ENCODE data around the gene RASSF4.

RASSF4 gene, protein sequence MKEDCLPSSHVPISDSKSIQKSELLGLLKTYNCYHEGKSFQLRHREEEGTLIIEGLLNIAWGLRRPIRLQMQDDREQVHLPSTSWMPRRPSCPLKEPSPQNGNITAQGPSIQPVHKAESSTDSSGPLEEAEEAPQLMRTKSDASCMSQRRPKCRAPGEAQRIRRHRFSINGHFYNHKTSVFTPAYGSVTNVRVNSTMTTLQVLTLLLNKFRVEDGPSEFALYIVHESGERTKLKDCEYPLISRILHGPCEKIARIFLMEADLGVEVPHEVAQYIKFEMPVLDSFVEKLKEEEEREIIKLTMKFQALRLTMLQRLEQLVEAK

DNA sequence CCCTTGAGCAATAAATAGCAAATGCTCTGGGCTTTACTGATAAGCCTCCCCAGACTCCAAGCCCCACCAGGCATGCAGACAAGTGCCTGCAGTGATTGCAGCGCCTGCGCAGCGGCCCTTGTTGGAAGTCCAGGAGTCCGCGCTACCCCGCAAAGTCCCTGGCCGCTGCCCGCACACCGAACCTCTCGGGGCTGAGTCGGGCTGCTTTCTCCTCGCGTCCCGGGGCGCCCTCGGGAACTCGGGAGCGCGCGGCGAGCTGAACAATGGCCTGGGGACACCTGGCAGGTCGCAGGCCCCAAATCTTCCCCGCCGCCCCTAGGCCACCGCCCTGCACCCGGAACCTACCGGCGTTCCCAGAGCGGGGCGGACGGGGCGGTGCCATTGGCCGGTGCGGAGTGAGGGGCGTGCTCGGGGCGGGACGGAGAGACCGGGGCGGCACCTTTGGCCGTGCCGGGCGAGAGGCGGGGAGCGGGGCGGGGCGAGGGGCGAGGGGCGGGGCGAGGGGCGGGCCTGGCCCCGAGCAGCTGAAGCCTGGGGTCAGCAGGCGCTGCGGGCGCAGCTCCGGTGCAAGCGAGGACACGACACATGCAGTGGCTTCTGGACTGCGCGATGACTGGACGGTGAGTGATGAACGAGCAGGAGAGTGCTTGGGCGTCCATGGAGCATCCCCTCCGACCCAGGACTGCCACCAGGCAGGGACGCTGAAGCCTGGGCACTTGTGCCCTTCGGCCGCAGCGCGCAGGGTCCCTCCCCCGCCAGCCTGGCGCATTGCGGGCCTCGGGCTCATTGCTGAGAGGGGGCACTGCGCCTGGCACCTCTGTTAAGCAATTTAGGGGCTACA lies at the start of gene RASSF4:
Gene RASSF4 (plus strand): TSS at position 556 of the 841 bp plus-strand sequence. CDS start 10,401 bp downstream, outside the sequence.
- peak; percentile 92 for DNase-seq (ENCODE audit: low read depth)

DNA sequence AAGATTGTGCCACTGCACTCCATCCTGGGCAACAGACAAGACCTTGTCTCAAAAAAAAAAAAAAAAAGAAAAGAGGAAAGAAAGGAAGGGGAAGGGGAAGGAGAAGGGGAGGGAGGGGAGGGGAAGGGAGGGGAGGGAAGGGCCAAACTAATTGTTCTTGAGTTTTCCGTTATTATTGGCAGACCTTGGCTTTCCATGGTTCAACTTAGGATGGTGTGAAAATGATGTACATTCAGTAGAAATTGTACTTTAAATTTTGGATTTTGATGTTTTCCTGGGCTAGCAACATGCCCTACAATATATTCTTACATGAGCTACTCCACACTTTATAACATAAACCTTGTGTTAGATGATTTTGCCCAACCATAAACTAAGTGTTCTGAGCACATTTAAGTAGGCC lies 49.7 kb upstream of the RASSF4 start:
- DNase-seq (ENCODE audit: low read depth): no peak

DNA sequence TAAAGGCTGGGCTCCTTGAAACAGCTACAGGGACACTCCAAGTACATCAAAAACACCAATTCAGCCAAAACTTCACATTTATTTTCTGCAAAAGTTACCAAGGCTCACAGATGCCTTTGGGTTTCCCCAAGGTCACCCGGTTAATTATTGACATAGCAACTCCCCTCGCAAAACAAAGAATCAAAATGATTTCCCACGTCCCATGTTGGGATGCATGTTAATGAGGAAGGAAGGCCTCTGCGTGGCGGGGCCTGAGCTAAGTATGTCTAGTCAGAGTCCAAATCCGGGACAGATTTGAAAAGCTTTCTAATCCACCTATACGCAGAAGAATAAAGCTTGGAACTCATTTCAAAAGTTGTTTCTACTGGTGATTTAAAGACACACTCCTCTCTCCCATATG lies 49.0 kb upstream of the RASSF4 start:
- DNase-seq (ENCODE audit: low read depth): no peak

DNA sequence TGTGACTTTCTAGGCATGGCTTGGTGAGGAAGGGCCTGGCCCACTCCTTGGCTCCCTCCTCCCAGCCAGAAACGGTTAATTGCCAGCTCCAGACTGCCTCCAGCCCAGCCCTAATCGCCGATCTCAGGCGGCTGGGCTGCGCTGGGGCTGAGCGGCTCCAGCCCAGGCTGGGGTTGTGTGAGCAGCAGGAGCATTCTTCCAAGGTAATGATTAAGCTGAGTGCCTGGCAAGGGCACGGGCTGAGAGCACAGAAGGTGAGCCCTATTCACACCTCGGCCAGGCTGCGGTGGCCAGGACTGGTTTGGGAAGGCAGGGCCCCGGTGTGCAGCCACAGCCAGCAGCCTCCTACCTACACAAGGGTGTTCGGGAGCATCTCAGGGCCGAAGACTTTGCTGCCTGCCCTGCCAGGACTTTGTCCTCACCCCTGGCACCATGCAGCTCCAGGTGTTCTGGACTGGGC lies 48.5 kb upstream of the RASSF4 start, which contains the start of gene TMEM72:
Gene TMEM72 (plus strand): TSS at position 257 of the 460 bp plus-strand sequence. CDS start 176 bp downstream, at position 433.
- no peak for DNase-seq (ENCODE audit: low read depth)

DNA sequence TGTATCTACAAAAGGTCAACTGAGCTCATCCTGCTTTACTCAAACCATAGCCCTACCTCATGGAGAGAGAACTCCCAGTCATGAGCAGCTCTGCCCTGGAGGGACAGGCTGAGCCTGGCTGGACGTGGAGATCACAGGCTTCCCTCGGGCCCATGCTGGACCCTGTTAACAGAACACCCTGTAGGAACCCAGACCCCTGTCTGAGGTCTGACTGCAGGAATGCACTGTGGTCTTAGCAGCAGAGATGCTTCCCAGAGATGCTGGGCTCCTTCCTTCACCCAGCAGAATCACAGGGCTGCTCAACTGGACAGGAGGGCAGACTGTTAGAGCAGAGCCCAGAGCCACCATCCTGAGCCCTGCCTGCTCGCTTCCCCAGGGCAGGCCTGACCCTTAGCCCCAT lies 47.7 kb upstream of the RASSF4 start:
- no peak for DNase-seq (ENCODE audit: low read depth)

DNA sequence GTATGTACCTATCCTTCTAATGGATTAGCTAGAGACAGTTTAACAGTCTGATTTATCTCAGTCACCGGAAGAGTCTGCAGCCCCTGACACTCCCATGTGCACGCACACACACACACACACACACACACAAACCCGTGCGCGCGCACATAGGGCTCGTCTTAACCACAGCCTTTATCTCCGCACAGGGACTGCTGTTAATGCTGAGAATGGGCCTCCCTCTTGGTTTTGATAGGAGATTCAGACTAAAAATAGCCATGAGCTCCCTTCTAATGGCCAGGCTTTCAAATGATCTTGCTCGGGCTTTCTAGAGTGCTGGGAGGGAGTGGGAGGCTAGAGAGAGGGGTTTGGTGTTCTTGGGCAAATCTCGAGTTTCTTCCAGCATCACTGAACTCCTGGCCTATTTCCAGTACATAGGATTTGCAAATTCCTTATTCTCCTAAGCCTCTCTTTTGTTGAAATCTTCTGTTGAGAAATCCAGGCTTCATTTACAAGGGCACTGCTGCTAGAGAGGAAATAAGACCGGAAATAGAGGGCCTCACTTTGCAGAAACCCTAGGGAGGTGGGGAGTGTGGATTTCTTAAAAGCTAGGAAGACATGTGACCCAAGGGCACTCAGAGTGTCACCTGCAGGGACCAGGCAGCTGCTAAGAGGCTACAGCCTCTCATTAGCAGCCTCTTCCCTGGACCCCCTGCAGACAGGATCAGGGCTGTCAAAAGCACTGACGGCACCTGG lies 46.1 kb upstream of the RASSF4 start:
- no peak for DNase-seq (ENCODE audit: low read depth)

DNA sequence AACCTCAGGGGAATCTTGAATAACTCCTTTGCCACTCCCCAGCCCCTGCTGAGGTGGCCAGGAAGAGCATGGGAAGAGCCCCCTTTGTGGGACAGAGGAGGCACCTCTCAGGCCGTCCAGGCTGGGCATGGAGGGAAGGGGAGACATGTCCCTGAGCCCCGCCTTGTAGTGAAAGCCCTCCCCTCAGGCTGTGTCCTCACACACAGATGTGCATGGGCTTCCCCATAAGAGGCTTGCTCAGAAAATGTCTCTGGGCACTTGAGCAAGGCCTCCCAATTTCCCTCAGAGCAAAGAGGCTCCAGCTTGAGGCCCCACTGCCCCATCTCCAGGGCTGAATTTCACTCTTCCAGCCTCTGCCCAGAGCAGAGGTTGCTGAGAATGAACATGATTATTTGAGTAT lies 44.7 kb upstream of the RASSF4 start:
- DNase-seq (ENCODE audit: low read depth): no peak

DNA sequence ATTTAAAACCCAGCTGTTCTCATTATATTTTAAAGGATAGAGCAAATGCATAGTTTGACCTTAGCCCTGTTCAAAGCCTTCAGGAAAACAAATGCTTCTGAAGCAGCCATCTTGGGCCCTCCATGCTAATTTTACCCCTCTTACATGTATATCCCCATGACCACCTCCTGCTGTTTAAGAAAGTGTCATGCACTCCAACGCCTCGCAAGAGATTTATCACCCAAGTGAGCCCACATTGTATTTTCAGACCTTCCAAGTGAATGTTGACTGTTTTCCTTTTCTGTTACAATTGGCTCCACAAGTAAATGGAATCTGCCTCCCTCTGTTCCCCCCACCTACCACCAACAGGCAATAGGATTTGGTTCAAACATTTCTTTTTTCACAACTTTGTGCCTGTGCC lies 43.2 kb upstream of the RASSF4 start:
- DNase-seq (ENCODE audit: low read depth): no peak

DNA sequence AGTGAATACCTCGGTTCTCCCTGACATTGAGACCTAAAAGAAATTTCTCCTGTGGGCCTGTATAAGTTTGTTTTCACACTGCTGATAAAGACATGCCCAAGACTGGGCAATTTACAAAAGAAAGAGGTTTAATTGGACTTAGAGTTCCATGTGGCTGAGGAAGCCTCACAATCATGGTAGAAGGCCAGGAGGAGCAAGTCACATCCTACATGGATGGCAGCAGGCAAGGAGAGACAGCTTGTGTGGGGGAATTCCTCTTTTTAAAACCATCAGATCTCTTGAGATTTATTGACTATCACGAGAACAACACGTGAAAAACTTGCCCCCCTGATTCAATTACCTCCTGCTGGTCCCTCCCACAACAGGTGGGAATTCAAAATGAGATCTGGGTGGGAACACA lies 41.8 kb upstream of the RASSF4 start:
- DNase-seq (ENCODE audit: low read depth): no peak

DNA sequence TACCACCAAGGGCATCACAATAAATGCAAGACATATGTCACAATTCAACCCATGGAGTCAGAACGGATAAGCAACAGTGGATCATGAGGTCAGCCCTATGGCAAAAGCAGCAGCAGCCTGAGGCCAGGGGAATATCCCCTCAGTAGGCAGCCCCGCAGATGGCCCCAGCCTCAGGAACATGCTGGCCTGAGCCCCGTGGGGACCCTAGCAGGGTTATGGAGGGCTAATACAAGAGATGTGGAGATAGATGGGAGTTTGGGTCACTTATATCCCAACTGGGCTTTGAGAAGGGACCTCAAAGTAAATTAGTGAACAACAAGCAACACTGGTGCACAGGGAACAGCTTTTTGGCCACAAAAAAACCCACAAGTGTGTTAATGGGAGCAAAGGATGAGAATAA lies 39.4 kb upstream of the RASSF4 start:
- DNase-seq (ENCODE audit: low read depth): no peak

DNA sequence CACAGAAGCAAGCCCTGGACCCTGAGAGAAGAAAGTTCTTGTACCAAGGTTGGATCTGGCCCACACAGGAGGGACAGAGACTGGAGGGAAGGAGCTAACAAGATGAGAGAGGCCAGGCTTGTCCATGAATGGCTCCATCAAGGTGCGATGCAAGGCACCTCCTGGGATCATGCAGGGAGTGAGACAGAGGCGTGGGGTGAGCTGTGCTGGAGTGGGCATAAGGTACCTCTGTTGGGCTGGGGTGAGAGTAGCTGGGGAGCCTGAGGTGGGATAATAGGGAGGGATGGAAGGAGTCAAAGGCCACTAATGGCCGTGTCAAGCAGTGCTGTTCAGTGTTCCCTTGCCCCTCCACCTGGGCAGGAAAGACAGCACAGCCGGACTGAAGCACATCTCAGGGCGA lies 38.5 kb upstream of the RASSF4 start:
- no peak for DNase-seq (ENCODE audit: low read depth)

DNA sequence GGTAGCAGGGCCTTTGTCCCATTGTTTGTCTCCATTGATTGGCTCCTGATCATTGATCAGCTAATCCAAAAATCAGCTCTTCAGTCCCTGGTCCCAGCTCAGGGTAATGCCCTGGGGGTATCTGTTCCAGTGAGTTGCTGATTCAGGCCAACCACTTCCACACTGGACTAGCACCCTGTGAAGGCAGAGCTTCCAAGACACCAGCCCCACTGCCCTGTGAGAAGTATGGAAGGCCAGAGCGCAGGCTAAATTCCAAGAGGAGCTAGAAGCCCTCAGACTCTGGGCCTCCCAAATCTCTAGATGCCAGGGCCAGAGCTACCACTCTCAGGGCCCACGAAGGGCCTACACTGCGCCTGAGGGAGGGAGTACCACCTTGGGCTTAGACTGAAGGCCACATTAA lies 38.1 kb upstream of the RASSF4 start:
- no peak for DNase-seq (ENCODE audit: low read depth)

DNA sequence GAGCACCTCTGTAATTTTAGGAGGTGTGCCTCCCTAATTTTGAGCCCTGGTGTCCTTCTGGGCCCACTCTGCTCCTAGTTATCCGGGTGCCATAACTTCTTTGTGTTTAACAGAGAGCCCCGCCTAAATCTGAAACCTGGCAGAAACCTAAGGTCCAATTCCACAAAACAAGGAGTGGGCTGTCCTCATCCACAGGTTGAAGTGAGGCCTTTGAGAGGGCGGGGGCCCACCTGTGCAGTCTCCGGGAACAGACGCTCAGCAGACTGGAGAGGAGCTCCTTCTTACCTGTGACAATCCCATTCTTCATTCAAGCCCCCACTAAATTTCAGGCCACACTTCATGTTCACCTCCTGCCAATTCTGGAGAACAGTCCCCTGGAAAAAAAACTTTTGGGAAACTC lies 37.6 kb upstream of the RASSF4 start:
- DNase-seq (ENCODE audit: low read depth): no peak

DNA sequence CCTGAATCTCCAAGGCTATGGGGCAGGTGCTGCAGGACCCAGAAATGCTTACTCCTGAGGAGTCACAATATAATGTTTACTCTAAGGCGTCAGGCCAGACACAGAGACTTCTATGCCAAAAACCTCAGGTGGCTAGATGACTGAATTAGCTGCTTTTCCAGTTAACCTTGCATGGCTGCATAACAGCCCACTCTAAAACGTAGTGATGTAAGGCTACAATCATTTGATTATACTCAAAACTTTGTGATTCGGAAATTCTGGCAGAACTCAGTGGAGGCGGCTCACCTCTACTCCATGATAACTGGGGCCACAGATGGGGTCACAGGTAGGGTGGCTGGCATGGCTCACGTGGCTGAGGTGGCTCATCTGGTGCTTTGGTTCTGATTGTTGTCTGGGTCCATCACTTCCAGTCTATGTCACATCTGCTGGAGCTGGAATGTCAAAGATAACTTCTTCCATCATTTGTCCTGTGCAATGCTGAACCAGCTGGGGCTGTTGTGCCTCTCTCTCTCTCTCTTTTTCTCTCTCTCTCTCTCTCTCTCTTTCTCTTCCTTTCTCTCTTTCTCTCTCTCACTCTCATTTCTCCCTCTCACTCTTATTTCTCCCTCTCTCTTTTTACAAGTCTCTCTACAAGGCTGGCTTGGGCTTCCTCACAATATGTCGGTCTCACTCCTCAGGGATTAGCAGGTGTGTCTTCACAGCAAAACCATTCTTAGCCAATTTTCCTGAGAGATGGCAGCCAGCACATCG lies 36.6 kb upstream of the RASSF4 start:
- DNase-seq (ENCODE audit: low read depth): no peak

DNA sequence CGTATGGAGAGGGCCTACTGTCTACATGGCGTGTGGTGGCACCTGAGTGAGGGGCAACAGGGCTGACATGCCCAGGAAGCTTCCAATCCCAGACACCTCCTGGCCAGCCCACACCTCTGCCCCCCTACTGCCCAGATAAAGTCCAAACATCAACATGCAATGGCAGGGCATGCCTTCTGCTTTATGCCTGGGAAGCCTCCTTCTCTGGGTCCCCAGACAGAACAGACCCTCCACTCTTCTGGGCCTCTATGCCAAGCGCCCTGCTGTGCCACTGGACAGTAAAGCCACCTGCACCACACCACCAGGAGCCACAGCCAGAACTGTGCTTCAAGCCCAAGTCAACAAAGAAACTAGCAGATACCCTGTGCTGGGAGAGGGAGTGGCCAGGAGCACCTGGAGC lies 36.0 kb upstream of the RASSF4 start:
- no peak for DNase-seq (ENCODE audit: low read depth)

DNA sequence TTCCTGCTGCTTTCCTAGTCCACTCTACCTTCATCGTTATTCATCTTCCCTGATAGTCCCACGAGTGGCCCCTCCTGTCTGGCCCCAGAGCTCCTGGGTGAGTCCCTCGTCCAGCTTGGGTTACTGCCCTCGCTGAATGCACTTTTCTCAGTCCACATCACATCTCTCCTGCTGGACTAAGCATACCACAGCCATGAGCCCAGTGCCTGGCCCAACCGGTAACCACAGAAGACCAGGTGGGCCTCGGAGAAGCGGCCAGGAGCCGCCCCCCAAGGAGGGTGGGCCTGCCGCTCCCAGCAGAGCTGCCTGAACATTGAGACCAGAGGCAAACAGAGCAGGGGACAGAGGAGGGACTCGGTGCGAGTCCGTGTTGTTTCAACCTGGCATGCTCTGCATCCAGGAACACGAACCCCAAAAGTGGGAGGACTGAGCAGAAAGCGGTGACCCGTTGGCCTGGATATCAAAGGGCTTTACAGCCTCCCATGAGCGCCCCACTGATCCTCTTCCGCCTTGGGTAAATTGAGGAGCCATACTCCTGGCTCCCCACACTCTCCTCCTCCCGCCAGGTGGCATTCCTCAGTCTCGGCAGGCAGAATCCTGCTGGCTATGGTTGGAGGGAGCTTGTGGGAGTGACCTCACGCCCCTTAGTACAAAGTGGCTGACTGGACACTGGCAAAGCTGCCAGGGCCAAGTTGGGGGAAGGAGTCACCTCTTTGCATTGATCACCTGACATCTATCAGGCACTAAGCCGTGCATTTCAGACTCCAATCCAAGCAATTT lies 35.2 kb upstream of the RASSF4 start:
- DNase-seq (ENCODE audit: low read depth): no peak

DNA sequence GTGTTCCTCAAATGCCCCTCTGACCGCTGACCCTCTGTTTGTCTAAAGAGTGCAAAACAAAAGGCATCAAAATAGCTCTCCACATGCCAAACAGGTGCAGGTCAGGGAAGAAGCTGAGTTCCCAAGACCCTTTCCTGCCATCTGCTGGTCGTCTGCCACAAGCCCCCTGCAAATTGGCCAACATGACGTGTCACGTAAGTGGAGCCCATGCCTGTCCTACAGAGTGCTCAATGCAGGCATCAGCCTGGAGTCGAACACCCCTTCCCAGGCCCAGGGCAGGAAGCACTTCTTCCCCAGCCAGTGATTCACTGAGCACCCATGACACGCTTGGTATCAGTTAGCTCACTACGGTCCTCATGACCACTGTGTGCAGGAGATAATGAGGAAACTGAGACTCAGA lies 34.4 kb upstream of the RASSF4 start:
- no peak for DNase-seq (ENCODE audit: low read depth)

DNA sequence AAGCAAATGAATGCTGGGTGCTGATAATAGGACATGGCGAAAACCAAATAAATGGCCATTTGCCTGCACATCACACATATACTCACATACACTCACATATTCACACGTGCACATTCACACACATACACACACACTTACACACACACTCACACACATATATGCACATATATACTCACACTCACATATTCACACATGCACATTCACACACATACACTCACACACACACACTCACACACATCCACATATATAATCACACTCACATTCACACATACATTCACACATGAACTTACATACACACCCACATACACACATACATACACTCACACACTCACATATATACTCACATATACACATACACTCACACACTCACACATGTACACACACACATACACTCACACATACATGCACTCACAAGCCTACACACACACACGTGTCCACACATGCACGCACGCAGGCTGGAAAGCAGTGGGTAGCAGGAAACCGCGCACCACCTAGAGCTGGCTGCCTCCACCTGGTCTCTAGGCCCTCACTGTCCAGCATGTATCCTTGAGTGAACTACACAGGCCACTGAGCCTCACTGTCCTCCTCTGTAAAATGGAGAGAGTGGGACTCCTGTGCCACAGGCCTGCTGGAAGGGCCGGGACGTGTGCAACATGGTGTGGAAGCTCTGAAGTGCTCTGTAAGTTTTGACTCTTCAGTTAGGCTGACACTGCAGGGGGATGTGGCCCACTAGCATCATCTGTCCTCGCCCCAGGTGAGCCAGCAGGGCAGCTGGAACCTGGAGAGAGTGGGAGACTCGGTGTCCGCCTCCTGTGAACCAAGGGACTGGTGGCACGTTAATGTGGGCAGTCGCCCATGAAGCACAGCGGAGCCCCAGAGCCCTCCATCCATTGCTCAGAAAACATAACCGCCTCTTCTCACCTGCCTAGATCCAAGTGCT lies 33.5 kb upstream of the RASSF4 start:
- DNase-seq (ENCODE audit: low read depth): no peak

DNA sequence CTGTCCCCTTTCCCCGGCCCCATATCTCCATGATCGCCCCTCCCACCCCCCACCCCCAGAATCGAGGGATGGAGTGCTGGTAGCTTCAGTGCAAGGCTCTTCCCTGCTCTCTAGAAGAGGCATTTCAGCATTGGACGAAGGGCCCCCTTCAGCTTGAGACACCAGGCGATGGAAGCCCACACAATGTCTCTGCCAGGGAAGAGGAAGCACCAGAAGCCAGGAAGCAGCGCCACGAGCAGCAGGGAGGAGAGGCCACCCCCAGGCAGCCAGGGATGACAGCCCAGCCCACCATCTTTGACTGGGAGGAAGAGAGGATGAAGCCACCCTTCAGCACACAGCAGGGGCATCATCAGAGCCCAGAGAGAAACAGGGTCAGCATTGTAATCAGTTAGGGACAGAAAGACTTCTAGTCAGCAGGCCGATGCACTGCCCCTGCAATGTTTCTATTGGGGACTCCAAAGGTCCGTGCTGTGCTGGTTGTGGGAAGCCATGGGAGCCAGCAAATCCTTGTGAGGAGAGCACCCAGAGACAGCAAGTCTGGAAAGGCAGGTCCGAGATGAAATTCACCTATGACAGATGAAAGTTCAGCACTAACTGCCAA lies 32.8 kb upstream of the RASSF4 start:
- no peak for DNase-seq (ENCODE audit: low read depth)

DNA sequence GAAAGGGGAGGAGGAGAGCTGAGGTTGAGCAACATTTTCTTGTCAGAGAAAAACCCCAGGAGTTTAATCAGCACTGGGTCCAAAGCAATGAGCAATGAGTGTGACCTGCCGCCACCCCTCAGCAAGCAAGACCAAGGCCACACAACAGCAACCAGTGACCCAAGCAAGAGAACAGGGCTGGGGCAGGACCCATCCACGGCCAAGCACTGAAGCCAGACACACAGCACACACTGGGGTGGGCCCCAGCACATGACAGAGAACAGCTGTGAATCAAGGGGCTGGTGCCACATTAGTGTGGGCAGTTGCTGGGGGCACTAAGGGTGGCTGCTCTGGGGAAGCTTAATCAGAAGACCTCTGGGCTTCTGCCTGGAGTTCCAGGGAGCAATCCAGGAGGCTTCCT lies 32.2 kb upstream of the RASSF4 start:
- DNase-seq (ENCODE audit: low read depth): no peak
